Activated T-helper 2 cell treated with anti-CD3 and anti-CD28 coated beads, Interferon-gamma antibody, Interleukin-2, Interleukin-4, amounts not matched to agents 10 μg/mL and 5 μg/mL and 100 μg/mL, durations not matched to agents 14 hours and 24 hours and 36 hours (primary cell): ENCODE measurements around the gene KHSRP. TPM values are rescaled to one million over a fixed set of nuclear protein-coding genes. Genes with fewer than 3 reads are reported as not detected.

ENCODE experiments used
- DNase-seq: peaks from one replicate; pipeline ENCODE4 v3.0.0; 2021; ENCODE audit warnings: low spot score
- H3K27ac Mint-ChIP-seq: one replicate; pipeline ENCODE4 v1.8.0; 2021; ENCODE audit warnings: mixed read lengths
- H3K27me3 Mint-ChIP-seq: one replicate; pipeline ENCODE4 v1.8.0; 2021; ENCODE audit warnings: low read depth, mixed read lengths
- H3K36me3 Mint-ChIP-seq: one replicate; pipeline ENCODE4 v1.8.0; 2021; ENCODE audit warnings: low read depth, mixed read lengths
- H3K4me1 Mint-ChIP-seq: one replicate; pipeline ENCODE4 v1.8.0; 2021; ENCODE audit warnings: low read depth, mixed read lengths
- H3K4me3 Mint-ChIP-seq: one replicate; pipeline ENCODE4 v1.8.0; 2021; ENCODE audit warnings: low read depth, mild to moderate bottlenecking, moderate library complexity, mixed read lengths
- H3K9me3 Mint-ChIP-seq: one replicate; pipeline ENCODE4 v1.8.0; 2021; ENCODE audit warnings: mixed read lengths
- intact Hi-C: fragments of 100-400 bp; cut with micrococcal nuclease; formaldehyde crosslinking; loops from one replicate; pipeline ENCODE4 v1.15.1; 2023
- total RNA-seq: library from RNA; stranded (reverse); gene quantifications from 2 replicates; pipeline ENCODE4 v1.2.3, GENCODE V29; 2022

The KHSRP gene, protein sequence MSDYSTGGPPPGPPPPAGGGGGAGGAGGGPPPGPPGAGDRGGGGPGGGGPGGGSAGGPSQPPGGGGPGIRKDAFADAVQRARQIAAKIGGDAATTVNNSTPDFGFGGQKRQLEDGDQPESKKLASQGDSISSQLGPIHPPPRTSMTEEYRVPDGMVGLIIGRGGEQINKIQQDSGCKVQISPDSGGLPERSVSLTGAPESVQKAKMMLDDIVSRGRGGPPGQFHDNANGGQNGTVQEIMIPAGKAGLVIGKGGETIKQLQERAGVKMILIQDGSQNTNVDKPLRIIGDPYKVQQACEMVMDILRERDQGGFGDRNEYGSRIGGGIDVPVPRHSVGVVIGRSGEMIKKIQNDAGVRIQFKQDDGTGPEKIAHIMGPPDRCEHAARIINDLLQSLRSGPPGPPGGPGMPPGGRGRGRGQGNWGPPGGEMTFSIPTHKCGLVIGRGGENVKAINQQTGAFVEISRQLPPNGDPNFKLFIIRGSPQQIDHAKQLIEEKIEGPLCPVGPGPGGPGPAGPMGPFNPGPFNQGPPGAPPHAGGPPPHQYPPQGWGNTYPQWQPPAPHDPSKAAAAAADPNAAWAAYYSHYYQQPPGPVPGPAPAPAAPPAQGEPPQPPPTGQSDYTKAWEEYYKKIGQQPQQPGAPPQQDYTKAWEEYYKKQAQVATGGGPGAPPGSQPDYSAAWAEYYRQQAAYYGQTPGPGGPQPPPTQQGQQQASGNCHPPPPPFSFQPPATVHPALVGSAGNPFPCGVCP
- 405 and 413 TPM in 2 replicates for total RNA-seq

DNA sequence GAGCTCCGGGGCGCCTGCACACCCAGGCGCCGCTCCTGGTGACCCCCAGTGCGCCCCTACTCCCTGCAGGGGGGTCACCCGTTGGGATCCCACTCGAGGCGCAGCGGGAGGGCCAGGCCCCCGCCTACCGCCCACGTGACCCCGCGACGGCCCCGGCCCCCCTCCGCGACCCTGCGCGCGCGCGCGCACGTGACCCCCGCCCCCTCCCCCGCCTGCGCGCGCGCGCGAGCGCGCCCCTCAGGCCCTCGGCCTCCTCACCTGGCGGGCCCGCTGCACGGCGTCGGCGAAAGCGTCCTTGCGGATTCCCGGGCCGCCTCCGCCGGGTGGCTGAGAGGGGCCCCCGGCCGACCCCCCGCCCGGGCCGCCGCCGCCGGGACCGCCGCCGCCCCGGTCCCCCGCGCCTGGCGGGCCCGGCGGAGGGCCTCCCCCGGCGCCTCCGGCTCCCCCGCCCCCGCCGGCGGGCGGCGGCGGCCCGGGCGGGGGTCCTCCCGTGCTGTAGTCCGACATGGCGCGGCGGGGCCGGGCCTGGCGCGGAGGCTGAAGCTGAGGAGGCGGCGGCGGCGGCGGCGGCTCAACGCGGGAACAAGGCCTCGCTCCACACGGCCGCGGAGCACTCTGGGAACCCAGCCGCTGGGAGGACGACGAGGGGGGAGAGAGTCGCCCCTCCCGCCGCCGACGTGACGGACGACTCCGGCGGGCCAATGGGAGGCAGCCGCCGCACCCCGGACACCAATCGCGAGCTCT is at the start of gene KHSRP:
Gene KHSRP, minus strand, starts transcription at position 617 of the 744 bp plus-strand sequence. Its CDS starts 110 bp downstream, at position 507.
- Mint-ChIP-seq H3K4me3 (peak within 1 kb of the TSS; percentile 94), H3K4me1 (peaks cover 21% of the 10 kb centered on the region), H3K36me3 (peaks cover 44% of the 10 kb centered on the region), H3K27me3 (no peaks in the 10 kb centered on the region), H3K27ac (peak within 1 kb of the TSS; percentile 96), H3K9me3 (peaks cover 3% of the 10 kb centered on the region)
- DNase-seq = no peak
- intact Hi-C loops = loop anchor here (2.0 to 10.0 kb wide), 2 partner anchors 64 to 80 kb away; partner anchors contain the start of genes CLPP and TUBB4A

DNA sequence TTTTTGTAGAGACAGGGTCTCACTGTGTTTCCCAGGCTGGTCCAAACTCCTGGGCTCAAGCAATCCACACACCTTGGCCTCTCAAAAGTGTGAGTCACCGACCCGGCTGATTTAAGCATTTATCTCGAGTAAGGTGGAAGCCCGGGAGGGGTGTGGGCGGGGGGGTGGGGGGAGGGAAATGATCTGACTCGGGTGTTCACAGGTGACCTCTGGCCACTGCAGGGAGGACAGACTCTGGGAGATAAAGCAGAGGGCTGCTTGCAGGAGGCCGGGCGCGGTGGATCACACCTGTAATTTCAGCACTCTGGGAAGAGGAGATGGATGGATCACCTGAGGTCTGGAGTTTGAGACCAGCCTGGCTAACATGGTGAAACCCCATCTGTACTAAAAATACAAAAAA is 49.0 kb upstream of the KHSRP start:
- no peaks in the 10 kb centered on the region for H3K27me3 Mint-ChIP-seq
- intact Hi-C loops = no loop called here
- DNase-seq = no peak
- H3K4me1 Mint-ChIP-seq = no peaks in the 10 kb centered on the region
- H3K36me3 Mint-ChIP-seq = peaks cover 43% of the 10 kb centered on the region
- no peak overlapping the region for H3K27ac Mint-ChIP-seq
- no peaks in the 10 kb centered on the region for H3K9me3 Mint-ChIP-seq
- H3K4me3 Mint-ChIP-seq = no peak overlapping the region

DNA sequence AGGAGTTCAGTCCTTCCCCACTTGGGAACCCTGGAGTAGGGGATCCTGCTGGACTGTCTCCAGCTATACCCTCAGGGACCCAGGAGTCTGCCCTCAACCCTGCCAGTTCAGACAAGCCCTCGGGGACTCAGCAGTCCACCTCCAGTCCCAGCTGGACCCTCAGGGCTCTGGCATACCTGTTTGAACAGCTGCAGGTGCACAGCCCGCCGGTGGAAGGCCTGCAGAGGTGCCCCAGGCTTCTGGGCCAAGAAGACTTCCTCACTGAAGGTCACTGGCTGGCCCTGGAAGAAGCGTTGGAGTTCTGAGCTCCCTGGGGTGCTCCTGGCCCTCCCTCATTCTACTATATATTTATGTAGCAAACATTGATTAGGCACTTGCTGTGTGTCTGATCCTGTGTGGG is 48.1 kb upstream of the KHSRP start:
- DNase-seq = no peak
- Mint-ChIP-seq H3K36me3 (peaks cover 49% of the 10 kb centered on the region), H3K27ac (no peak overlapping the region), H3K9me3 (no peaks in the 10 kb centered on the region), H3K27me3 (no peaks in the 10 kb centered on the region), H3K4me3 (no peak overlapping the region), H3K4me1 (no peaks in the 10 kb centered on the region)
- intact Hi-C loops = no loop called here

DNA sequence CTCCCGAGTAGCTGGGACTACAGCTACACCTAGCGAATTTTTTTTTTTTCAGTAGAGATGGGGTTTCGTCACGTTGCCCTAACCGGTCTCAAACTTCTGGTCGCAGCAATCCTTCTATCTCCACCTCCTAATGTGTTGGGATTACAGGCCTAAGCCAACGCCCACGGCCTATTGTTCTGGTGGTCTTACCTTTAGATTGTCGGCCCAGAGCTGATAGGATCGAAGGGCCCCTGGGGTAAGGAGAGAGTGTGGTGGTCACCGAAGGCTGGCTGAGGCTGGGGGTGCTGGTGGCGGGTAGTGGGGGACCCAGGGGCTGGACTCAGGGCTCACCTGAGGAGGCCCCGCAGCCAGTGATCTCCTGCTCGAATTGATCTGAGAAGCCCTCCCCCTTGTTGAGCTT is 46.5 kb upstream of the KHSRP start:
- no peaks in the 10 kb centered on the region for H3K9me3 Mint-ChIP-seq
- peaks cover 50% of the 10 kb centered on the region for H3K36me3 Mint-ChIP-seq
- H3K4me3 Mint-ChIP-seq = no peak overlapping the region
- no peaks in the 10 kb centered on the region for H3K4me1 Mint-ChIP-seq
- no peaks in the 10 kb centered on the region for H3K27me3 Mint-ChIP-seq
- no peak overlapping the region for H3K27ac Mint-ChIP-seq
- intact Hi-C loops = no loop called here
- DNase-seq = no peak

DNA sequence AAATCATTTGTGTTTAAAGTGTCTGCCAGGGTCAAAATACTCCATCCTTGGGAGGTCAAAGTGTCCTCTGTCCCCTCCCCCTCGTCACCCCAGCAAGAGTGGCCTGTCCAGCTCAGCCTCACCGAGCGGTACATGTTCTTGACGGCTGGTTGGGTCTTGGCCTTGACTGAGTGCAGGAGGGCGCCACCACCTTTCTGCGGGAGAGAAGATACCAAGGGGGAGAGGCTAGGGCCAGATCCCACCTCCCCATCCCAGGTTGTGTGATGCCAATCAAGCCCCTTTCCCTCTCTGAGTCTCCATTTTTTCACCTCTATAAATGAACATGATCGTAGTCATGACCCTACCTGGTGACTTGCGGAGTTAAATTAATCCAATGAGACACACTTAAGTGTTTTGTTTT is 45.6 kb upstream of the KHSRP start:
- no peaks in the 10 kb centered on the region for H3K9me3 Mint-ChIP-seq
- intact Hi-C loops = no loop called here
- H3K36me3 Mint-ChIP-seq = peaks cover 44% of the 10 kb centered on the region
- no peak overlapping the region for H3K27ac Mint-ChIP-seq
- no peaks in the 10 kb centered on the region for H3K27me3 Mint-ChIP-seq
- H3K4me1 Mint-ChIP-seq = no peaks in the 10 kb centered on the region
- H3K4me3 Mint-ChIP-seq = no peak overlapping the region
- DNase-seq = no peak

DNA sequence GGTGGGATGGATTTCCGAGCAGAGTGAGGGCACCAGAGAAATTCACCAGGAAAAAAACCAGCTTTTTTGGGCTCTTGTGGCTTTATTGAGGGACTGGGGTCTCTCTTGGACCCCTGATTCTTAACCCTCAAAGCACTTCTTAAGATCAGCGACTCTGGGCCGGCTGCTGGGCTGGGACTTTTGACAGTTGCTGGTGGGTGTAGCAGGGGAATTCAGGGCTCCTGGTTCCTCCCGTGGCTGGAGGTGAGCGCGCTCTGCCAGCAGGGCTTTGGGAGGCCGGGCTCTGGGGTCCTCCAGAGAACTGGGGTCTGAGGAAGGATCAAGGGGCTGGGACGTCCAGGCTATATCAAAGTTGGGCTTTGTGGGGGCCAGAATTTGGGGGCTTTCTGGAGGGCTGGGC is 42.8 kb upstream of the KHSRP start:
- Mint-ChIP-seq H3K27ac (no peak overlapping the region), H3K9me3 (no peaks in the 10 kb centered on the region), H3K4me3 (no peak overlapping the region), H3K36me3 (peaks cover 34% of the 10 kb centered on the region), H3K27me3 (no peaks in the 10 kb centered on the region), H3K4me1 (peaks cover 2% of the 10 kb centered on the region)
- DNase-seq = no peak
- intact Hi-C loops = no loop called here

DNA sequence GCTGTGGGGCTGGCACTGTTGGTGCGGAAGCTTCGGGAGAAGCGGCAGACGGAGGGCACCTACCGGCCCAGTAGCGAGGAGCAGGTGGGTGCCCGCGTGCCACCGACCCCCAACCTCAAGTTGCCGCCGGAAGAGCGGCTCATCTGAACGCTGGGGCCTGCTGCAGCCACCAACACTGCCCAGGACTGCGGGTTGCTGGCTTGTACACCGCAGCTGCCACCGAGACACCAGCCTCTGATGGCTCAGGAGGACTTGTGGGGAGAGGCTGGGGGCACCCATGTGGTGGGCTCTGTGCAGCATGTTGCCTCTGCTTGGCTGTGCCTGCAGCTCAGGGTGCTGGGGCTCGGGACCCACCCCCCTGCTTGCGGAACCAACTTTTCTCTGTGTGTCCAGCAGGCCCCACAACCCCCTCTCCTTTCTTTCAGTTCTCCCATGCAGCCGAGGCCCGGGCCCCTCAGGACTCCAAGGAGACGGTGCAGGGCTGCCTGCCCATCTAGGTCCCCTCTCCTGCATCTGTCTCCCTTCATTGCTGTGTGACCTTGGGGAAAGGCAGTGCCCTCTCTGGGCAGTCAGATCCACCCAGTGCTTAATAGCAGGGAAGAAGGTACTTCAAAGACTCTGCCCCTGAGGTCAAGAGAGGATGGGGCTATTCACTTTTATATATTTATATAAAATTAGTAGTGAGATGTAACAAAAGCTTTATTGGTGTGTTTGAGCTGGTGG is 42.1 kb upstream of the KHSRP start:
- Mint-ChIP-seq H3K4me3 (no peak overlapping the region), H3K36me3 (peaks cover 29% of the 10 kb centered on the region), H3K9me3 (no peaks in the 10 kb centered on the region), H3K4me1 (peaks cover 2% of the 10 kb centered on the region), H3K27ac (no peak overlapping the region), H3K27me3 (no peaks in the 10 kb centered on the region)
- no peak for DNase-seq
- intact Hi-C loops = no loop called here

DNA sequence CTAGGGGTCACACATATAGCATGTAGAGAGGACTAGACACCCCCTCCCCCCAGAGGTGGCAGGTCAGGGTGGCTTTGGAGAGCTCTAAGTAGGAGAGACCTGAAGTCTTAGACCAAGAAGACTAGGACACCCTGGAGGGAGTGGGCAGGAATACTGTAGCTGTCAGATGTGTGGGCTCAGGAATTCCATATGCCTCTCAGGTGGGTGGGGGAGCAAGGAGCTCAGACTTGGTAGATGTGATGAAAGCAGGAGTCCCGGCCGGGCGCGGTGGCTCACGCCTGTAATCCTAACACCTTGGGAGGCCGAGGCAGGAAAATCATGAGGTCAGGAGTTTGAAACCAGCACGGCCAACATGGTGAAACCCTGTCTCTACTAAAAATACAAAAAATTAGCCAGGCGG is 41.1 kb upstream of the KHSRP start:
- DNase-seq = no peak
- Mint-ChIP-seq H3K9me3 (no peaks in the 10 kb centered on the region), H3K36me3 (peaks cover 23% of the 10 kb centered on the region), H3K4me1 (peaks cover 2% of the 10 kb centered on the region), H3K27me3 (no peaks in the 10 kb centered on the region), H3K27ac (no peak overlapping the region), H3K4me3 (no peak overlapping the region)
- intact Hi-C loops = no loop called here

DNA sequence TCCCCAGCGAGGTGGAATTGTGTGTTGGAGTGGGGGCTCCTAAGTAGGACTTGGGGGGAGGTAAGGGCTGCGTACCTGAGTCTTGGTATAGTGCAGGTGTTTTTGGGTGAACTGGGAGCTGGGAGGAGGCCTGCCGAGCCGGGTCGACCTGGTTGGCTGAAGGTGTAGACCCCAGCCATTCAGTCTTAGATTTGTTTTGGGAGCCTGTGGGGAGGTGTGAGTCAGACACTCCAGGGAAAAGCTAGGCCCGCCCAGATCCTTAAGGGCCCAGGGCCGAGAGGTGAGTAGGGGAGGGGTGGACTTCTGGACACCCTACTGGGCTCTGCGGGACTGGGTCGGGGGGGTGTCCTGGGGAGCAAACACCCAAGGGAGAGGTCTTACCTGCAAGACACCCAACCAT is 40.4 kb upstream of the KHSRP start:
- Mint-ChIP-seq H3K4me1 (peaks cover 2% of the 10 kb centered on the region), H3K9me3 (no peaks in the 10 kb centered on the region), H3K27me3 (no peaks in the 10 kb centered on the region), H3K36me3 (peaks cover 19% of the 10 kb centered on the region), H3K27ac (no peak overlapping the region), H3K4me3 (no peak overlapping the region)
- intact Hi-C loops = no loop called here
- no peak for DNase-seq

DNA sequence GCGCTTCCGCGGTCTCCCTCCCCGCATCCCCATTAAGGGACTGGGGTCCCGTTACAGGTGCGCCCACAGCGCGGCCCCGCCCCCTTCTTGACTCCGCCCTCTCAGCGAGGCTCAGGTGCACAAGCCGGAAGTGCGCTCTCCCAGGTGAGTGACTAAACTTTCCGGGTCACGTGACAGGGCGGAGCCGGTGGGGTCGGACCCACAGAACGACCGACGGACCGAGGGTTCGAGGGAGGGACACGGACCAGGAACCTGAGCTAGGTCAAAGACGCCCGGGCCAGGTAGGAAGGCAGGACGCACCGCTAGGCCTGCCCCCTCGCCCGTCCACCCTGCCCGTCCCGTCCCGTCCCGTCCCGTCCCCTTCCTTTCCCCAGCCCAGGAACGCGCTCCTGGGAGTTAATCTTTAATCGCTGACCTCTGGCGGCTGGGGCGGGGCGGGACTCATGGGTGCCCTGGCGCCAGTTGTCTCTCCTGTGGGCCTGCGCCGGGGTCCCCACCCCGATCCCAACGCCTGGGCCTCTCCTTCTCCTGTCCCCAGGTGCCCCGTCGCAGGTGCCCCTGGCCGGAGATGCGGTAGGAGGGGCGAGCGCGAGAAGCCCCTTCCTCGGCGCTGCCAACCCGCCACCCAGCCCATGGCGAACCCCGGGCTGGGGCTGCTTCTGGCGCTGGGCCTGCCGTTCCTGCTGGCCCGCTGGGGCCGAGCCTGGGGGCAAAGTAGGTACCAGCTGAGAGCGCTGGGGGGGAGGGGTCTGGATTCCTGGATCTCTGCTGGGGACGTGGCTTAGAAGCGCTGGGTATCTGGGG is 39.7 kb upstream of the KHSRP start, which contains the start of gene CRB3:
Gene CRB3, plus strand, starts transcription at position 202 of the 804 bp plus-strand sequence. Its CDS starts 431 bp downstream, at position 633.
- H3K27ac Mint-ChIP-seq = no peak within 1 kb of the TSS
- H3K4me3 Mint-ChIP-seq = no peak within 1 kb of the TSS
- peaks cover 2% of the 10 kb centered on the region for H3K4me1 Mint-ChIP-seq
- peaks cover 14% of the 10 kb centered on the region for H3K36me3 Mint-ChIP-seq
- intact Hi-C loops = no loop called here
- DNase-seq = no peak
- no peaks in the 10 kb centered on the region for H3K27me3 Mint-ChIP-seq
- no peaks in the 10 kb centered on the region for H3K9me3 Mint-ChIP-seq

DNA sequence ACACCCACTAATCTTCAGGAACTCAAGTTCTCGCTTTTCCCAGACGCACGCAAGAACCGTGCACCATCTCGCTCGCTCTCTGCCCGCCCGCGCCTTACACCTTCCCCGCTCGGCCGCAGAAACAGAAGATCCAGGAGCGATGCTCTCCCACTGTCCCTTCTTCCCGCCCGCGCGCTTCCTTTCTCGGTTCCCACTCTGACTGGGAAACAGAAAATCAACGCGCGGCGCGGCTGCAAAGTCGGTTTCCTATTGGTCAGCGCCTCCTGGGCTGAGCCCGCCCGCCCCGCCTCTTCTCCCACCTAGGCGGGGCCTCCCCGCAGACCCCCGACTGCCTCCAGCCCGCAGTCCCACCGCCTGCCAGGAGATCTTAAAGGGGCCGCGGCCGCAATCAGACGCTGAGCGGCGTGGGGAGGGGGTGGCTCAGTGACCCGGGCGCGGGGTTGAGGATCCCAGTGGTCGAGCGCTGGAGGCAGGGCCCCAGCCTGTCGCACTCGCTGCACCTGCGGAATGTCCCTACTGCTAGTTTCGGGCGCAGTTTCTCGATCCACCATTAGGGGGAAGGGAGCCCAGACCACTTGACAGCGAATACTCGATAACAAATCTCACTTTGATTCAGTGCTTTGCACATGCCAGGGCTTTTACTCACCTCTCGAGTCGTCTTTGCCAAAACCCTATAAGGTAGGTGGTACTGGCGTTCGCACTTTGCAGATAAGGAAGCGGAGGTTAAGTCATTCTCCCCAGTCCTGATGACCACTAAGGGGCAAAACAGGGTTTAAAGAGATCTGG is 35.7 kb upstream of the KHSRP start:
- Mint-ChIP-seq H3K27ac (peak overlapping the region; percentile 44), H3K4me1 (peaks cover 8% of the 10 kb centered on the region), H3K4me3 (peak overlapping the region; percentile 88), H3K36me3 (peaks cover 12% of the 10 kb centered on the region), H3K27me3 (no peaks in the 10 kb centered on the region), H3K9me3 (peaks cover 2% of the 10 kb centered on the region)
- peak; percentile 97 for DNase-seq
- intact Hi-C loops = loop anchor here (1.0 kb wide), 2 partner anchors 35 to 56 kb away; no protein-coding TSS in a partner anchor
